Measurements from ENCODE around the gene XCR1. TPM values are rescaled to one million over a fixed set of nuclear protein-coding genes. Genes with fewer than 3 reads are reported as not detected.
A peak's percentile ranks its signal among the peaks of the same experiment; 100 is the strongest.

XCR1 gene
- total RNA-seq, 1 donor = not detected

- no peak for TF ChIP-seq CTCF (IDR thresholded peaks at IDR 0.05; ENCODE audit: extremely low read depth, low read depth, low read length)
- no peak overlapping the region for H3K4me3 ChIP-seq (ENCODE audit: insufficient read depth, low read length)
- no peaks in the 10 kb centered on the region for H4K20me1 ChIP-seq (ENCODE audit: insufficient read depth, low read length)
- peaks cover 2% of the 10 kb centered on the region for H3K4me1 ChIP-seq (ENCODE audit: insufficient read depth, low read length)
- H3K27ac ChIP-seq (ENCODE audit: low read depth, low read length) = no peak overlapping the region
- no peaks in the 10 kb centered on the region for H3K9me3 ChIP-seq (ENCODE audit: low read depth, low read length)
- H3K79me2 ChIP-seq (ENCODE audit: insufficient read depth, low read length) = no peaks in the 10 kb centered on the region
- no peaks in the 10 kb centered on the region for H3K36me3 ChIP-seq (ENCODE audit: insufficient read depth, low read length)
- no peak overlapping the region for H3K4me2 ChIP-seq (ENCODE audit: insufficient read depth, low read length)
- H2AFZ ChIP-seq (ENCODE audit: low read length) = no peak overlapping the region
- H3K27me3 ChIP-seq (ENCODE audit: insufficient read depth, low read length) = peaks cover 18% of the 10 kb centered on the region
- no peak for DNase-seq (ENCODE audit: insufficient read length, low spot score, missing footprints)
Observed at GRCh38 chr3:46012246-46012645, 15.0 kb downstream of the XCR1 start.

- H3K4me1 ChIP-seq (ENCODE audit: insufficient read depth, low read length) = peaks cover 14% of the 10 kb centered on the region
- no peaks in the 10 kb centered on the region for H3K9me3 ChIP-seq (ENCODE audit: low read depth, low read length)
- no peak for DNase-seq (ENCODE audit: insufficient read length, low spot score, missing footprints)
- H3K79me2 ChIP-seq (ENCODE audit: insufficient read depth, low read length) = no peaks in the 10 kb centered on the region
- no peak overlapping the region for H2AFZ ChIP-seq (ENCODE audit: low read length)
- no peaks in the 10 kb centered on the region for H4K20me1 ChIP-seq (ENCODE audit: insufficient read depth, low read length)
- no peak overlapping the region for H3K4me3 ChIP-seq (ENCODE audit: insufficient read depth, low read length)
- no peaks in the 10 kb centered on the region for H3K36me3 ChIP-seq (ENCODE audit: insufficient read depth, low read length)
- no peak for TF ChIP-seq CTCF (IDR thresholded peaks at IDR 0.05; ENCODE audit: extremely low read depth, low read depth, low read length)
- no peak overlapping the region for H3K4me2 ChIP-seq (ENCODE audit: insufficient read depth, low read length)
- peaks cover 18% of the 10 kb centered on the region for H3K27me3 ChIP-seq (ENCODE audit: insufficient read depth, low read length)
- no peak overlapping the region for H3K27ac ChIP-seq (ENCODE audit: low read depth, low read length)
Observed at GRCh38 chr3:46010519-46011113, 16.7 kb downstream of the XCR1 start.

- Histone ChIP-seq H2AFZ (ENCODE audit: low read length) (no peak overlapping the region), H3K27me3 (ENCODE audit: insufficient read depth, low read length) (peaks cover 11% of the 10 kb centered on the region), H3K27ac (ENCODE audit: low read depth, low read length) (no peak overlapping the region), H4K20me1 (ENCODE audit: insufficient read depth, low read length) (no peaks in the 10 kb centered on the region), H3K79me2 (ENCODE audit: insufficient read depth, low read length) (no peaks in the 10 kb centered on the region), H3K36me3 (ENCODE audit: insufficient read depth, low read length) (no peaks in the 10 kb centered on the region), H3K9me3 (ENCODE audit: low read depth, low read length) (no peaks in the 10 kb centered on the region), H3K4me1 (ENCODE audit: insufficient read depth, low read length) (peaks cover 14% of the 10 kb centered on the region), H3K4me2 (ENCODE audit: insufficient read depth, low read length) (no peak overlapping the region), H3K4me3 (ENCODE audit: insufficient read depth, low read length) (no peak overlapping the region)
- no peak for DNase-seq (ENCODE audit: insufficient read length, low spot score, missing footprints)
- no peak for TF ChIP-seq CTCF (IDR thresholded peaks at IDR 0.05; ENCODE audit: extremely low read depth, low read depth, low read length)
Observed at GRCh38 chr3:46008058-46008457, 19.2 kb downstream of the XCR1 start.

GRCh38 chr3:46007280-46007679 is 20.0 kb downstream of the XCR1 start:
- Histone ChIP-seq H3K79me2 (ENCODE audit: insufficient read depth, low read length) (no peaks in the 10 kb centered on the region), H3K4me2 (ENCODE audit: insufficient read depth, low read length) (peak overlapping the region; percentile 50), H3K9me3 (ENCODE audit: low read depth, low read length) (no peaks in the 10 kb centered on the region), H3K27me3 (ENCODE audit: insufficient read depth, low read length) (peaks cover 10% of the 10 kb centered on the region), H2AFZ (ENCODE audit: low read length) (no peak overlapping the region), H3K4me3 (ENCODE audit: insufficient read depth, low read length) (no peak overlapping the region), H3K27ac (ENCODE audit: low read depth, low read length) (no peak overlapping the region), H3K4me1 (ENCODE audit: insufficient read depth, low read length) (peaks cover 14% of the 10 kb centered on the region), H4K20me1 (ENCODE audit: insufficient read depth, low read length) (no peaks in the 10 kb centered on the region), H3K36me3 (ENCODE audit: insufficient read depth, low read length) (no peaks in the 10 kb centered on the region)
- DNase-seq (ENCODE audit: insufficient read length, low spot score, missing footprints) = no peak
- TF ChIP-seq CTCF (IDR thresholded peaks at IDR 0.05; ENCODE audit: extremely low read depth, low read depth, low read length) = no peak
